GM08714 (cell line): ENCODE results near the gene GABRB3.

Experiments
- H3K4me3 ChIP-seq: fragments of 200-500 bp; sonication (Bioruptor generic); 2 replicates; pipeline ENCODE4 v1.5.1; 2014; ENCODE audit warnings: mild to moderate bottlenecking, low read length, inconsistent platforms
- ZNF274 ChIP-seq: IDR thresholded peaks from 2 replicates; pipeline ENCODE4 v1.6.1; 2012; ENCODE audit warnings: mild to moderate bottlenecking, low read depth, low read length

Gene GABRB3

DNA sequence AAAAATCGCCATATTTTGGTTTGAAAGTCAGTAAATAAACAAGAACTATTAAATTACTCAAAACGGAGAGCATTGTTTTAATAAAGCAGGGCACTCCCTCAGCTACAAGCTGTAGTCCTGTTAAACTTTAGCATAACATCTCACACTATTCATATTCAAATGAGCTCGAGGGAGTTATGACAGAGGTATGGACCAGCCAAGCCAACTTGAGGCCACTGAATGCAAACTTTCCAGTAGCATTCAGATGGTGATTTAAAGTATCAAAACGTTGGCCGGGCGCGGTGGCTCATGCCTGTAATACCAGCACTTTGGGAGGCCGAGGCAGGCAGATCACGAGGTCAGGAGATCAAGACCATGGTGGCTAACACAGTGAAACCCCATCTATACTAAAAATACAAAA, 132.9 kb downstream of the GABRB3 start:
- no peak overlapping the region for H3K4me3 ChIP-seq
- TF ChIP-seq ZNF274: no peak

DNA sequence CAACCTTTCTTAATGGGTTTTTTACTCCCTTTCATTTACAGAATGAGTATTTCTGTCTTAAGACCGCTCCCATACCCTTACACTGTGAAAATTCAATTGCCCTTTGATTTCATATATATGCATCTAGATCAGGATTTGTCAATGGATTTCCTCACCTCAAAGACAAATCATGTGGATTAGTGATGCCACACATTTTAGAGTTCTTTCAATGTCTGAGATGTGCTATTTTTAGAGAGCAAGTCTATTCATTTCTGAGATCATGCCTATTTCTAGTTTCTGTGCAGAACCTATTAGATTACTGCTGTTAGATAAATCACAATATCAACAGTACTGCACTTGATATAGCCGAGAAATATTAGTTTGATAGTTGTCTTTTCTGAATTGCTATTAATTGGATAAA, 137.3 kb downstream of the GABRB3 start:
- no peak overlapping the region for H3K4me3 ChIP-seq
- TF ChIP-seq ZNF274: no peak

DNA sequence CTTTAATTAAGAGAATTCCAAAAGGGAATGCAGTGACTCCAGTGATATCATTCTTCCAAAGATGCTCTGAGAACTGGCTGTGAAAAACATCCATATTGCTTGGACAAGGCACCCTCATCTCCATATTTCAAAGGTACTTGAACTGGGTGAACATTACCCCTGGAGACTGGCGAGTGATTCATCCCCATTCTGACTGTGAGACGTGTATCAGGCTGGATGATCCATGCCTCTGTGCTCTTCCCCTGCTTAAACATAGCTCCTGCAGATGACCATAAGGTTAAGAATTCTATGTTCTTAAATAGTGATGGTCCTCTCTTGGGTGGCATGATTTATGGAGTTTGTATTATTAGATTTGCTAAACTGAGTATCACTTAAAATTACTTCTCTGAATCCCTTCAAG, 137.8 kb downstream of the GABRB3 start:
- TF ChIP-seq ZNF274: no peak
- H3K4me3 ChIP-seq: no peak overlapping the region

DNA sequence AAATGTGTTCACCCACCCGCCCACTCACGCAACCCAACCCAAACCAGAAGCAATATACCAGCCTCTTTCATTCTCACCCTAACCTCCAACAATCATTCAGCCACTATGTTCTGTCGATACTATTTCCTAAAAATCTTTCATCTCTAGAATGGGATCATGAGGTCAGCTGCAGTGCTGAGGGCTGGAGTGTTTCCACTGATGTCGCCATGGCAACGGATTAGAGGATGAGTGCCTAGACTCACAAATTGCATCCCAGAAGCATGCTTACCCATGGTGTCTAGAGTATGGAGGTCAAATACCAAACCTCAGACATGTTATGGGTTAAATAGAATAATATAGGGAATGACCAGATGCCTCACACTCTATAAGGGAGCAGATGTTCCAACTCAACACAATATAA, 138.5 kb downstream of the GABRB3 start:
- no peak overlapping the region for H3K4me3 ChIP-seq
- no peak for TF ChIP-seq ZNF274

DNA sequence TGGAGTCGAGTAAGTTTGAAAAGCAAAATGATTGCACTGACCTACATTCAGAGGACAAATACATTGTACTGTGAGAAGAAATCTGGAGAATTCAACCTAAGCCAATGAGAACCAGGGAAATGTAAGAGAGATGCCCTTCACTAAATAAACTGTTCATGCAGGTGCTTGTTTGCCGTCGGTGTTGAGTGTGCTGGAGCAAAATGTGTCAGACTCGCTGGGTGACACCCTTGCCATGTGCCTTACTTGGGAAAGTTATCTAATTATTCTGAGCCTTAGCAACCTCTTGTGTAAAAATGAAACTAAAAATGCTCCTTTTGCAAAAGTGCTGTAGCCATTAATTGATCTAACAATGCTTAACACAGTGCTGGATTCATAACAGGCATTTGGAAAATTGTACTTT, 140.4 kb downstream of the GABRB3 start:
- TF ChIP-seq ZNF274: no peak
- H3K4me3 ChIP-seq: no peak overlapping the region

DNA sequence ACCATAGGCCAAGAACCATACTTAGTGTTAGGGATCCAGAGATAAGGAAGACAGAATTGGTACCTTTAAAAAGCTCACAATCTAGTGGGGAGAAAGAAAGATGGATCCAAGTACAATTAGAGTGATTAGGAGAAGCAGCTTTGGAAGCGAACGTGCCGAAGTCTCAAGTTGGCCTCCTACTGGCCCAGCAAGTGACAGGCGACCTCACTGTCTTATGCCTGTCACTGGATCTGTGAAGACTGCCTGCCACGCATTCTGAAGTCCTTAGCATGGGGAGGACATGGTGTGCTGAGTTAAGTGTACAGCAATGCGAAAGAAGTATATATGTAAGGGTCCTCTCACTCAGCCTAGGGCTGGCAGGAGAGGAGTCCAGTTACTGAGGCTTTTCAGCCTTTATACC, 141.0 kb downstream of the GABRB3 start:
- no peak overlapping the region for H3K4me3 ChIP-seq
- TF ChIP-seq ZNF274: no peak

DNA sequence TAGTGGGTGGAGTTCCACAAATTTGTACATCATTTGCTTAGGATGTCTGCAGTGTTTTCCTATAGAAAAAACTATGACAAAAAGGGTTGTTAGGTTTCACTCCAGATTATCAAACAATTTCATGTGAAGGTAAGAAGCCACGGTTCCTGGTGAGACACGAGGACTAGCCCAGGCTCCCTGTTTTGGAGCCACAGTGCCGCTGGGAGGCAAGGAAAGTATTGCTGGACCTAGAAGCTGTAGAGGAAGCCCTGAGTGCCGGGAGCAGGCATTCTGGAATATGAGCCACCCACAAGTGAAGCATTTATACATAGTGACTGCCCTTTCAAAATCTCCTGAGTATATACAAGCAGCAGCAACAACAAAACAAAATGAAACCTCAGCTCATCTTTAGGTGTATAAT, 142.0 kb downstream of the GABRB3 start:
- TF ChIP-seq ZNF274: no peak
- no peak overlapping the region for H3K4me3 ChIP-seq

DNA sequence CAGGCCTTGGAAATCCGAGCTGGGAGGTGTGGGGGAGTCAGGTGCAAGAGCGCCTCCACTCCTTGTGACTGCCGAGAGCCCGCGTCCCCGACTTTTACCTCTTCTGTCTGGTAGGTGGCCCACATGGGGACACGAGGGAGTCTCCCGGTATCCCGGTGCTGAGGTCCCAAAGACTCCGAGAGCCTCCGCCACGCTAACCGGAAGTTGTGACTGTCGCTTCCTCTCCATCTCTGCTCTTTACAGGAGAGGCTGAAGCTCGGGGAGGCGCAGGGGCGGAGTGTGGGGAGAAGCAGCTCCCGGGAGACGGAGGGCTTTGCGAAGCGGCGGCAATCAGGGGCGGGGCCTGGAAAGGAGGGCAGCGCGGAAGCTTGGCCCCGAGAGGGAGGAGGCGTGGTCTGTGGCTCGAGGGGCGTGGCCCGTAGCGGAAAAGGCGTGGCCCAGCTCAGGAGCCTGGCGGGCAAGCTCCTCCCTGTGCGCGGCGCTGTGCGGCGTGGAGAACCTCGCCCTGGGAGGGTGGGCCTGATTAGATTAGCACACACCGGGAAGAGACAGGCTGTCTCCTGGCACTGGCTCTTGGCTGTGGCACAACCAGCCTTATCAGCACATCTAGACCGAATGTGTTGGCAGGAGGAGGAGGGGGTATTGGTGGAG, 143.9 kb downstream of the GABRB3 start:
- no peak for TF ChIP-seq ZNF274
- no peak overlapping the region for H3K4me3 ChIP-seq

DNA sequence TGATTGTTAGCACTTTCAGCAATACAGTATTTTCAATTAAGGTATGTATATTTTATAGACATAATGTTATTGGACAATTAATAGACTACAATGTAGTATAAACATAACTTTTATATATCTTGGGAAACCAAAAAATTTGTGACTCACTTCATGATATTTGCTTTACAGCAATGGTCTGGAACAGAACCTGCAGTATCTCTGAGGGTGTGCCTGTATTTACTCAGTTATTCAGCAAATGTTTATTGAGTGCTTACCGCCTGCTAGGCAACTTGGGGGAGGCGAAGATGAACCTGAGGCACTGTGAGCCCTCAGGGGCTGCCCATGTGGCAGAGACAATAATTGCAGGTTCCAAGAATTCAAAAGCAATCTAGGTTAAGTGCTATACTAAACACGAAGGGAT, 144.8 kb downstream of the GABRB3 start:
- no peak overlapping the region for H3K4me3 ChIP-seq
- no peak for TF ChIP-seq ZNF274

DNA sequence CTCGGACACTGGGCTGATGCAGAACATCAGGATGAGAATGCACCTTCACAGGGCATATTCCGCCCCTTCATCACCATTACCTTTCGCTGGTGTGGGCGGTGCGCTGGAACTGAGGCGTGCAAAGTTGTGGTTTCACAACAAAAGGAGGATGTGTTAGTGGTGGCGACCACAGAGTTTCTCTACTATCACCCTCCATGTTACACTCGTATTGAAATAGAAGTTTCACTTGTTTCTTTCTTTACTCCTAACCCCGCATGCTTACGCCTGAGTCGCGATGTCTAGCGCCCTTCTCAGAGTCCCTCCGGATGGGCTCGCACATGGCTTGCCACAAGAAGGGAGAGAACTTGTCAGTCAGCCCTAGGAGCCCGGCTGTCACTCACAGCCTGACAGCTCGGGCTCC, 148.7 kb downstream of the GABRB3 start:
- no peak for TF ChIP-seq ZNF274

DNA sequence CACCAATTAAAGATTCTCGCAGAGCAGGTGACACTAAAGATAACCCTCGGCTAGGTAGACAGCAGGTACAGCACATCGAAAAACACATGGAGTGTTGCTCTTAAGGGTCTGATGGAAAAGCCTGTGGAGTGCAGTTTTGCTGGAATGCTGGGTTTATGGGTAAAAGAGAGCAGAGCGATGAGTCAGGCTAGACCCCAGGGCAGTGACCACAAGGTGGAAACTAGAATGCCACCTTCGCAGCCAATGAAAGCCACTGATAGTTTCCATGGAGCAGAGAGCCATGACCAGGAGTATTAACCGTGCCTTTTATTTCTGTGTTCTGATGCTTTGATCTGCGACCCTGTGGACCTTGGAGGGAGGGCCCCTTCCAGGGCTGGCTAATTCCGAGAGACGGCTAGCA, 149.8 kb downstream of the GABRB3 start:
- H3K4me3 ChIP-seq: no peak overlapping the region
- no peak for TF ChIP-seq ZNF274

More for the DNA sequence above, 148.7 kb downstream of the GABRB3 start:
- H3K4me3 ChIP-seq: no peak overlapping the region

DNA sequence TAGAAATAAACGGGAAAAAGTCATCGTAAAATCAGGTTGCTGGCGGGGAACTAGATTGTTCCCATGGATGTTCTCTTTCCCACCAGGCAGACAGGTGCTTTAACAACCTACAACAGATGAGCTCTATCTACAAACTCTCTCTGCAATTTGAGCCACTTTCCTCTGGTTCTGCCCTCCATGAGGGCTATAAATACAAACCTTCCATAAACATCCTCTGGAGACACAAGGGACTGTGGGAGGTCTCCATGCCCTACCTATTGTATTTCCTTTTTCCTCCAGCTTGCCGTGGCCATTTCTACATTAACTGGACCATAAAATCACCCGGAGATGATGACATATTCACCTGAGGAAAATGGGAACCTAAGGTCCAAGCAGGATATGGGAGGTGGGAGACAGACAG, 151.1 kb downstream of the GABRB3 start:
- TF ChIP-seq ZNF274: no peak
- H3K4me3 ChIP-seq: no peak overlapping the region

DNA sequence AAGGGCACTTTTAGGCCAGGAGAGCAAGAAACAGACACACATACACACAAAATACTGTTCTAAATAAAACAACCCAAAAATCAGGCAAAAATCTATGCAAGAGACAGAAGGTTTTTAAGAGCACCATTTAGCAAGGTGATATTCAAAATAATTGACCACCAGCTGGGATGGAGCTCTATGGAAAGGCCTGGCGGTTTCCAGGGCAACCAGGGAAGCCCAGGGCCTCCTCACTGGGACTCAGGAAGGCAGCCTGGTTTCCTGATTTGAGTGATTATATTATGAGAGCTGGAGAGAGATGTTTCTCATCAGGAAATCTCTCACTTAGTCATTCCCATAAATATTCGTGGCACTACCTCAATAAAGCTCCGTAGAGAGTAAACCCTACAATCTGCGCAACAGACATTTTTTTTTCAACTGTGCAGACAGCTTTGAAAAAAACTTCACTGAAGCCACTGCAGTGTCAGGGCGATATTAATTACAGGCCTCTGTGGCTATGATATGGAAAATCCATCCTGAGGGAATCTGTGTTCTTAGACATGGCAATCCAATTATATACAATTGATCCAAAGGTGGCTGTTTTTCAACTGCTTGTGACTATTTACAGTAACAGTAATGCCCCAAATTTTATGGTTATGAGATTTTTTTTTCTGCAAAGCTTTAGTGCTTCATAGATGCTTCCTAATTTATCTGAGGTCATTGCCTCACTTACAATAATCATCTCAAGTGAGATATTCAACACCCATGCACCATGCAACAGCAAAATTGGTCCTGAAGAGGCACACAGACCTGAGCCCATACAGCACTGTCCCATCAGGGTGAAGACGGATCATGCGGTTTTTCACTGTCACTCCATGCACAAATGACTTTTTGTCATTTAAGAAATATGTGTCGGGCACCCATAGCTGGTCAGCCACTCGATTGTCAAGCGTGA, 152.1 kb downstream of the GABRB3 start:
- H3K4me3 ChIP-seq: no peak overlapping the region
- no peak for TF ChIP-seq ZNF274

DNA sequence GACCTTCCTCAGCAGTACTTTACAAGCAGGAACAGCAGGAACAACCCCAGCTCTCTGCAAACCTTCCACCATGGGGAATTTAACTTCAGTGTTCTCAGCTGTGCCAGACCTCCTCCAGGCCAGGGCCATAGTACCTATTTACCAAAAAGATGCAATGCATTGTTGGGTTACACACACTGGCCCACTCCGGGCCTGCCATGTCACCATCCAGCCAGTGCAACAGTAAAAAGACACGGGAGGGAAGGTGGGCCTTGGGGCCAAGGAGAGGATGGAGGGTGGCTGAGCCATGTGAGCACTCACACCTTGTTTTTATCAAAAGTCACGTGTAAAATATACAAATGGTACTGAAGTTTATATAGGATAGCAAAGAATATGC, 157.0 kb downstream of the GABRB3 start:
- TF ChIP-seq ZNF274: no peak
- no peak overlapping the region for H3K4me3 ChIP-seq

DNA sequence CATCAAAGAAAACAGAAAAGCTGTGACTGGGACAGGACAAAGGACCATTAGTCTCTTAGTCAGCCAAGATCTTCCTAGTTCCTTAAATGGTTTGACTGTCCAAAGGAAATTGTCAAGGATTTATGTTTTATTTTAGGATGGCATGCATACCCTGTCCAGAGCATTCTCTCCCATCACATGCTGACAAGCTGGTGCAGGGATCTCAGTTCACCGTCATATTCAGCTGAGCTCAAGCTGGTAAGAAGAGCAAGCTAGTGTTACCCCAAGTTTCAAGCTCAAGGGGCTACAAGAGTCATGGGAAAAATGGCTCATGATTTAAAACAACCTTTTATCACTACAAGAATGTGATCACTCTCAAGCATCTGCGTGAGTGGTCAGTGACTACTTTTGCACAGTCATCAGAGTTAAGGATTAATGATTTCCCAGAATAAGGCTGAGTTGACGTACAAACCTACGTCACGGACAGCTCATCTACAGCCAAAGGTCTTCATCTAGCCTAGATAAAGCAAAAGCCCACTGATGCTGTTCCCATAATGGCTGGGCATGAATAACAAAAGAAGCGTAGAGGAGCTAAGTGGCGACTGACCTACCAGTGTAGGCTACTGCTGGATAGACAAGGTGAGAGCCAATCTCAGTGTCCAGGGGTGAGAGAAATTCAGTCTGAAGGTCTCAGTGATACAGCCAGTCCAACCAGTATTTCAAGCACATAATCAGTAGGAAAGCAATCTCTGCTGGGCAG, 157.5 kb downstream of the GABRB3 start:
- no peak for TF ChIP-seq ZNF274
- H3K4me3 ChIP-seq: no peak overlapping the region
